Measurements from ENCODE around the gene LGR4.

GRCh38 chr11:27467181-27467913, 5.2 kb downstream of the LGR4 start:
- TF ChIP-seq CTCF (tag by site-specific recombination; IDR thresholded peaks at IDR 0.05) (no peak), BCL11A (tag by site-specific recombination; IDR thresholded peaks at IDR 0.05; ENCODE audit: low read depth) (no peak), PBX3 (CRISPR knock-in tag; IDR thresholded peaks at IDR 0.05) (no peak), HIC1 (tag by site-specific recombination; IDR thresholded peaks at IDR 0.05) (no peak), REST (tag by site-specific recombination; IDR thresholded peaks at IDR 0.05) (no peak), PATZ1 (tag by site-specific recombination; IDR thresholded peaks at IDR 0.05) (no peak)
